ENCODE results near the gene WNT9B.

GRCh38 chr17:46879101-46879500 lies 27.7 kb downstream of the WNT9B start:
- TF ChIP-seq POLR2A (IDR thresholded peaks at IDR 0.05) = no peak
- TF ChIP-seq, protein P1, sequence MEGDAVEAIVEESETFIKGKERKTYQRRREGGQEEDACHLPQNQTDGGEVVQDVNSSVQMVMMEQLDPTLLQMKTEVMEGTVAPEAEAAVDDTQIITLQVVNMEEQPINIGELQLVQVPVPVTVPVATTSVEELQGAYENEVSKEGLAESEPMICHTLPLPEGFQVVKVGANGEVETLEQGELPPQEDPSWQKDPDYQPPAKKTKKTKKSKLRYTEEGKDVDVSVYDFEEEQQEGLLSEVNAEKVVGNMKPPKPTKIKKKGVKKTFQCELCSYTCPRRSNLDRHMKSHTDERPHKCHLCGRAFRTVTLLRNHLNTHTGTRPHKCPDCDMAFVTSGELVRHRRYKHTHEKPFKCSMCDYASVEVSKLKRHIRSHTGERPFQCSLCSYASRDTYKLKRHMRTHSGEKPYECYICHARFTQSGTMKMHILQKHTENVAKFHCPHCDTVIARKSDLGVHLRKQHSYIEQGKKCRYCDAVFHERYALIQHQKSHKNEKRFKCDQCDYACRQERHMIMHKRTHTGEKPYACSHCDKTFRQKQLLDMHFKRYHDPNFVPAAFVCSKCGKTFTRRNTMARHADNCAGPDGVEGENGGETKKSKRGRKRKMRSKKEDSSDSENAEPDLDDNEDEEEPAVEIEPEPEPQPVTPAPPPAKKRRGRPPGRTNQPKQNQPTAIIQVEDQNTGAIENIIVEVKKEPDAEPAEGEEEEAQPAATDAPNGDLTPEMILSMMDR (IDR thresholded peaks at IDR 0.05) = no peak

Measured in adrenal gland (tissue), 5 donors.